Spleen (tissue), 11 donors: ENCODE results near the gene PACS2. TPM values are rescaled to one million over a fixed set of nuclear protein-coding genes. Genes with fewer than 3 reads are reported as not detected.

ENCODE experiments used
- DNase-seq: peaks from one replicate; pipeline ENCODE4 v3.0.0-alpha.2; 2020
- H3K27ac ChIP-seq, 8 donors: fragments of 200-600 bp; sonication (generic) in 7 of 8; 1 replicate in 4 of 8; 2 replicates in 4 of 8; pipeline versions ENCODE4 v1.5.0 to v1.8.0; 2016 to 2021; ENCODE audit warnings: inconsistent platforms in 4 of 8, mild to moderate bottlenecking in 4 of 8, moderate library complexity in 1 of 8
- H3K27me3 ChIP-seq, 7 donors: fragments of 200-600 bp; sonication (generic) in 6 of 7; replicated peaks in 1 of 7; 1 replicate in 4 of 7; 2 replicates in 3 of 7; pipeline versions ENCODE4 v1.5.0 to v1.8.0; 2016 to 2021; ENCODE audit warnings: inconsistent platforms in 3 of 7, mild to moderate bottlenecking in 1 of 7
- H3K36me3 ChIP-seq, 6 donors: fragments of 200-600 bp; sonication (generic) in 5 of 6; 1 replicate in 4 of 6; 2 replicates in 2 of 6; pipeline versions ENCODE4 v1.5.0 to v1.8.0; 2016 to 2021; ENCODE audit warnings: inconsistent platforms in 2 of 6
- H3K4me1 ChIP-seq, 6 donors: fragments of 200-600 bp; sonication (generic) in 5 of 6; 1 replicate in 3 of 6; 2 replicates in 3 of 6; pipeline versions ENCODE4 v1.5.0 to v1.8.0; 2016 to 2021; ENCODE audit warnings: inconsistent platforms in 3 of 6
- H3K4me3 ChIP-seq, 8 donors: fragments of 200-600 bp; sonication (generic) in 7 of 8; 1 replicate in 4 of 8; 2 replicates in 4 of 8; pipeline versions ENCODE4 v1.5.0 to v1.8.0; 2016 to 2021; ENCODE audit warnings: inconsistent platforms in 4 of 8, mild to moderate bottlenecking in 4 of 8, moderate library complexity in 2 of 8
- H3K9me3 ChIP-seq, 8 donors: fragments of 200-600 bp; sonication (generic) in 7 of 8; 1 replicate in 4 of 8; 2 replicates in 4 of 8; pipeline versions ENCODE4 v1.5.0 to v1.8.0; 2016 to 2021; ENCODE audit warnings: inconsistent platforms in 4 of 8
- CTCF ChIP-seq, 11 experiments: fragments of 200-600 bp in 7 of 11; fragments of 450-650 bp in 4 of 11; sonication (generic) in 4 of 11; IDR thresholded peaks in 8 of 11; conservative IDR thresholded peaks in 3 of 11; 1 replicate in 7 of 11; 2 replicates in 4 of 11; pipeline versions ENCODE4 v1.4.0 to v1.8.0; 2016 to 2021; ENCODE audit warnings: antibody characterized with exemption in 11 of 11, inconsistent platforms in 4 of 11, mild to moderate bottlenecking in 1 of 11
- POLR2A ChIP-seq, 3 donors: fragments of 450-650 bp; IDR thresholded peaks; one replicate each; pipeline ENCODE4 v1.5.1; 2017; ENCODE audit warnings: antibody characterized with exemption in 3 of 3, mild to moderate bottlenecking in 1 of 3
- POLR2AphosphoS5 ChIP-seq, 3 donors: sonication (generic); formaldehyde crosslinking; IDR thresholded peaks; one replicate each; pipeline ENCODE4 v1.5.1; 2017; ENCODE audit warnings: antibody characterized with exemption in 3 of 3
- WGBS, 5 donors: extraction: QIAGEN DNeasy Blood & Tissue Kit in 3 of 5; methylation state at CpG; one replicate each; pipeline versions ENCODE4 v1.1.5 to v1.1.7; 2013 to 2018; 5-methylcytosine and 5-hydroxymethylcytosine counted together
- intact Hi-C: fragments of 100-400 bp; cut with DNase I; formaldehyde crosslinking; loops from one replicate; pipeline ENCODE4 v1.15.0; 2023; ENCODE audit warnings: low total_unique reads
- polyA plus RNA-seq, 3 donors: library from polyadenylated mRNA; stranded (reverse); fragments of 200-250 nt; gene quantifications; one replicate each; pipeline ENCODE4 v1.2.1, GENCODE V29; 2013
- total RNA-seq, 7 donors: library from RNA; depleted of rRNA in 3 of 7; stranded (reverse); fragments of >200 nt in 3 of 7; fragmentation: NEBNext Ultra II Directional in 4 of 7; extraction: Animal tissue kit (Norgen Biotek cat#: 25700) in 4 of 7; gene quantifications; one replicate each; pipeline versions ENCODE4 v1.1.0 to v1.2.1, GENCODE V29; 2016 to 2021
- donor health status: healthy with polysubstance abuse.
- donor health status: DM: no; HTN: no; CAD: no; lungs with moderate emphysema.
- donor health status: DM: no; HTN: no; CAD: no.
- donor health status: Bipolar disorder and iron deficiency.
- donor health status: healthy.
- donor health status: DM: no; HTN: no; CAD: no.
- donor health status: DM: yes; HTN: yes; CAD: no.

The PACS2 gene
- total and polyA plus RNA-seq, 10 donors: 32.2 to 148 (median 98.7) TPM

DNA sequence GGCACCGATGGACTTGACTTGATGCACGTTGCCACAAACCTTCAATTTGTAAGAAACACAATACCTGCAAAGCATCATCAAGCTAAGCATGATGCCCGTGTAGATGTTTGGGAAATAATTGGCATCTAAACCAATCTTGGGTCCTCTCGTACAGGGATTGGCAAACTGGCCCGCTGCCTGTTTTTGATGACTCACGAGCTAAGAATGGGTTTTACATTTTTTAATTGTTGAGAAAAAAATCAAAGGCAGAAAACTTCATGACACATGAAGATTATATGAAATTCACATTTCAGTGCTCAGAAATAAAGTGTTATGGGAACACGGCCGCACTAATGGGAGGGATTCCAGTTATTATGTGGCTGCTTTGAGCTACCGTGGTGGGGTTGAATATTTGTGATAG lies 116.0 kb downstream of the PACS2 start:
- intact Hi-C loops: no loop called here
- Histone ChIP-seq H3K27me3 (no peaks in the 10 kb centered on the region), H3K4me3 (no peak overlapping the region), H3K9me3 (peaks cover 0 to 9% (median 7%) of the 10 kb centered on the region in 8 donors), H3K4me1 (peaks cover 0 to 61% (median 3%) of the 10 kb centered on the region in 6 donors), H3K27ac (peak overlapping the region in 3 of 8 donors; percentile 13 to 45 (median 31)), H3K36me3 (peaks cover 0 to 28% (median 4%) of the 10 kb centered on the region in 6 donors)
- WGBS, 5 donors: 74 to 80% (median 77%) methylated on average over 9 of the region's 9 CpGs
- no peak for DNase-seq
- TF ChIP-seq POLR2A (IDR thresholded peaks at IDR 0.05) (no peak), POLR2AphosphoS5 (IDR thresholded peaks at IDR 0.05) (no peak), CTCF (IDR thresholded peaks at IDR 0.05 in 8 of 11, conservative IDR thresholded peaks at IDR 0.05 in 3 of 11) (no peak)

DNA sequence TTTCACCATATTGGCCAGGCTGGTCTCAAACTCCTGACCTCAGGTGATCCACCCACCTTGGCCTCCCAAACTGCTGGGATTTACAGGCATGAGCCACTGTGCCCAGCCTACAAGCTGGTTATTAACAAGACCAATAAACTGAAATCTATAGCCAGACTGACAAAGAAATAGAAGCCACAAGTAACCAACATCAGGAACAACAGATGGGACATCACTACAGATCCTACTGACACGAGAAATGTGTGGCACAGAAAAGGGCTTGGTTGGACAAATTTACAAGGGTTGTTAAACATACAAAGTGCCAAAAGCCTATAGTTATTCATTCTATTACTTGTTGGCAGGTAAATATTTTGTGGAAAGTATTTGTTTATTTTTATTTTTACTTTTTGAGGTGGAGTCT lies 116.7 kb downstream of the PACS2 start:
- peaks cover 0 to 9% (median 7%) of the 10 kb centered on the region in 8 donors for H3K9me3 ChIP-seq
- intact Hi-C loops: no loop called here
- DNase-seq: no peak
- no peak for TF ChIP-seq POLR2AphosphoS5 (IDR thresholded peaks at IDR 0.05)
- TF ChIP-seq POLR2A (IDR thresholded peaks at IDR 0.05): no peak
- no peak for TF ChIP-seq CTCF (IDR thresholded peaks at IDR 0.05 in 8 of 11, conservative IDR thresholded peaks at IDR 0.05 in 3 of 11)
- H3K4me3 ChIP-seq: no peak overlapping the region
- WGBS, 5 donors: 97 to 100% (median 97%) methylated on average over 1 of the region's 1 CpG
- peaks cover 0 to 21% (median 4%) of the 10 kb centered on the region in 6 donors for H3K36me3 ChIP-seq
- no peak overlapping the region for H3K27ac ChIP-seq
- peaks cover 0 to 67% (median 5%) of the 10 kb centered on the region in 6 donors for H3K4me1 ChIP-seq
- H3K27me3 ChIP-seq: no peaks in the 10 kb centered on the region

DNA sequence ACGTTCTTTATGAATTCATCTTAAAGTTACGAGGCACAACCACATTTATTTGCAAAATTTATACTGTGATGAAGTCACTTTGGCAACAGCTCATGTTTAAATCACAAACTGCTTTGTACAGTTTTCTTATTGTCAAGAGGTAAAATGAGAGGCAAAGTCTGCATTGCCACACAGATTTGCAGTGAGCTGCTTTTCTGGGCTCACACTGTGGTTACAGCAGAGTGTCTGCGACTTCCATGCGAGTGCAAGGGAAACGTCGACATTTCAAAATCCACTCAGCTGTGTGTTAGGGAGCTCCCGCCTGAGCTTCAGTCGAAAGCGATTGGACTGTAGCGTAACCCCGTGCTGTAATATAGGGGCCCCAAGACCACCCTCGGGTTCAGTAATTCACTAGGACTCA lies 118.1 kb downstream of the PACS2 start:
- Histone ChIP-seq H3K36me3 (peaks cover 0 to 14% (median 0%) of the 10 kb centered on the region in 6 donors), H3K27ac (no peak overlapping the region), H3K27me3 (no peaks in the 10 kb centered on the region), H3K4me3 (no peak overlapping the region), H3K4me1 (peaks cover 0 to 71% (median 5%) of the 10 kb centered on the region in 6 donors), H3K9me3 (peaks cover 0 to 9% (median 3%) of the 10 kb centered on the region in 8 donors)
- intact Hi-C loops: no loop called here
- WGBS, 5 donors: 87 to 94% (median 90%) methylated on average over 12 of the region's 12 CpGs
- DNase-seq: no peak
- TF ChIP-seq POLR2AphosphoS5 (IDR thresholded peaks at IDR 0.05): no peak
- no peak for TF ChIP-seq POLR2A (IDR thresholded peaks at IDR 0.05)
- TF ChIP-seq CTCF (IDR thresholded peaks at IDR 0.05 in 8 of 11, conservative IDR thresholded peaks at IDR 0.05 in 3 of 11): no peak

- peaks cover 0 to 20% (median 0%) of the 10 kb centered on the region in 6 donors for H3K36me3 ChIP-seq
- no peaks in the 10 kb centered on the region for H3K27me3 ChIP-seq
- WGBS, 5 donors: 80 to 91% (median 85%) methylated on average over 9 to 17 of the region's 17 CpGs
- DNase-seq: no peak
- H3K27ac ChIP-seq: no peak overlapping the region
- H3K4me1 ChIP-seq: peaks cover 0 to 71% (median 5%) of the 10 kb centered on the region in 6 donors
- intact Hi-C loops: no loop called here
- peaks cover 0 to 9% (median 3%) of the 10 kb centered on the region in 8 donors for H3K9me3 ChIP-seq
- TF ChIP-seq POLR2AphosphoS5 (IDR thresholded peaks at IDR 0.05): peak in 1 of 3 donors; percentile 22
- TF ChIP-seq CTCF (IDR thresholded peaks at IDR 0.05 in 8 of 11, conservative IDR thresholded peaks at IDR 0.05 in 3 of 11): no peak
- no peak for TF ChIP-seq POLR2A (IDR thresholded peaks at IDR 0.05)
- no peak overlapping the region for H3K4me3 ChIP-seq
Observed at GRCh38 chr14:105433161-105433605, 118.6 kb downstream of the PACS2 start.
